Left ventricle myocardium inferior (tissue), 1 donor: ENCODE results near the gene SLC22A17. TPM values are rescaled to one million over a fixed set of nuclear protein-coding genes. Genes with fewer than 3 reads are reported as not detected.
"Not testable (repeated sequence)": the region's sequence is repeated elsewhere in the genome, so short reads cannot be mapped to it uniquely, and the experiment has no call there.

ENCODE experiments used
- DNase-seq: peaks from one replicate; pipeline ENCODE4 v3.0.0-alpha.2; 2020
- H3K27ac ChIP-seq: fragments of 200-600 bp; replicated peaks from 2 replicates; pipeline ENCODE4 v1.8.0; 2021
- H3K27me3 ChIP-seq: fragments of 200-600 bp; 2 replicates; pipeline ENCODE4 v1.8.0; 2021; ENCODE audit warnings: low read depth
- H3K36me3 ChIP-seq: fragments of 200-600 bp; 2 replicates; pipeline ENCODE4 v1.8.0; 2021
- H3K4me1 ChIP-seq: fragments of 200-600 bp; 2 replicates; pipeline ENCODE4 v1.8.0; 2021
- H3K4me3 ChIP-seq: fragments of 200-600 bp; 2 replicates; pipeline ENCODE4 v1.8.0; 2021; ENCODE audit warnings: mild to moderate bottlenecking, moderate library complexity
- H3K9me3 ChIP-seq: fragments of 200-600 bp; replicated peaks from 2 replicates; pipeline ENCODE4 v1.8.0; 2021
- CTCF ChIP-seq: fragments of 200-600 bp; IDR thresholded peaks from 2 replicates; pipeline ENCODE4 v1.8.0; 2021; ENCODE audit warnings: antibody characterized with exemption, mild to moderate bottlenecking, borderline replicate concordance
- intact Hi-C: fragments of 100-400 bp; cut with micrococcal nuclease; formaldehyde crosslinking; loops from one replicate; pipeline ENCODE4 v1.11.0; 2022
- total RNA-seq: library from RNA; stranded (reverse); fragmentation: NEBNext Ultra II Directional; extraction: Animal tissue kit (Norgen Biotek cat#: 25700); gene quantifications from one replicate; pipeline ENCODE4 v1.2.1, GENCODE V29; 2021
- donor health status: DM: no; HTN: yes; CAD: no; lungs with severe emphysema.

The SLC22A17 gene
- total RNA-seq, 1 donor from 2014 or later = 9.7 TPM

DNA sequence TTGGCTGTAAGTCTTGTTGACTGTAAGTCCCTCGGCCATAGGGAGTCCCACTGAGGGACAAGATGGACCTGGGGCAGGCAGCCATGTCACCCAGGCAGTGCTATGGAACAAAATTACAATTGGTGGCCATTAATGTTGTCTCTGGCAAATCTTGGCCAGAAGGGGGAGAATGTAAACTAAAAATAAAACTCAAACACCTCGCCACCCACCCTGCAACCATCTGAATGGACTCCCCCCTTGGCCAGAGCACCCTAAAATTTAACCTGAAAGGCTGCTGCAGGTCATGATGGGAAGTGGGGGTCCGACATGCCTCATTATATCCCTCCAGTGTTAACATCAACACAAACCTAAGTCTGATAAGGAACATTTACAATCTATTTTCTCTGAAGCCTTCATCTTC lies 8.2 kb downstream of the SLC22A17 start:
- intact Hi-C loops = no loop called here
- no peak for DNase-seq
- no peaks in the 10 kb centered on the region for H3K36me3 ChIP-seq
- H3K27ac ChIP-seq = no peak overlapping the region
- H3K9me3 ChIP-seq = peaks cover 4% of the 10 kb centered on the region
- H3K4me3 ChIP-seq = no peak overlapping the region
- no peaks in the 10 kb centered on the region for H3K27me3 ChIP-seq
- H3K4me1 ChIP-seq = peaks cover 13% of the 10 kb centered on the region
- TF ChIP-seq CTCF = no peak

DNA sequence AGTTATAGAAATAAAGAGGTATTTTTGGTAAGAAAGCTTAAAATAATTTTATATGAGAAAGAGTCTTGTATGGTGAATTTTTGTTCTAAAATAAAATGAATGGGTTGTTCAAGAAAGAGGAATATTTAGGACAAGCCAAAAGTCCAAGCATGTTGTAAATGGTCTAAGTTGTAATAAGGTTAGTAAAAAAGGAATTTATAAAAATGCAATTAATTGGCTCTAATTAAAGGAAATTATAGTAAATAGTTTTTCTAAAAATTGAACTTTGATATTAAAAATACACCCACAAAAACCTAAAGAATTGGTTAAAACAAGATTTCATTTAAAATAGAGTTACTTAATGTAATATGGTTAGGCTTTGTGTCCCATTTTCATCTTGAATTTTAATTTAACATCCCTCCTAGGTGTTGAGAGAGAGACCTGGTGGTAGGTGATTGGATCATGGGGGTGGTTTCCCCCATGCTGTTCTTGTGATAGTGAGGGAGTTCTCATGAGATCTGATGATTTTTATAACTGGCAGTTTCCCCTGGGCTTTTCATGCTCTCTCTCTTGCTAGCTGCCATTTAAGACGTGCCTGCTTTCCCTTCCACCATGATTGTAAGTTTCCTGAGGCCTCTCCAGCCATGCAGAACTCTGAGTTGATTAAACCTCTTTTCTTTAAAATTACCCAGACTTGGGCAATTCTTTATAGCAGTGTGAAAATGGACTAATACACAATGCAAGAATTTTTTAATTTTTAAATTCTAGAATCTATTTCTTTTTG lies 13.0 kb downstream of the SLC22A17 start:
- no peak overlapping the region for H3K27ac ChIP-seq
- H3K9me3 ChIP-seq = peaks cover 7% of the 10 kb centered on the region
- H3K4me1 ChIP-seq = no peaks in the 10 kb centered on the region
- intact Hi-C loops = no loop called here
- TF ChIP-seq CTCF = no peak
- no peaks in the 10 kb centered on the region for H3K36me3 ChIP-seq
- no peak overlapping the region for H3K4me3 ChIP-seq
- DNase-seq = no peak
- no peaks in the 10 kb centered on the region for H3K27me3 ChIP-seq

GRCh38 chr14:23335623-23336022 lies 17.1 kb downstream of the SLC22A17 start:
- DNase-seq = no peak
- no peaks in the 10 kb centered on the region for H3K27me3 ChIP-seq
- no peak overlapping the region for H3K4me3 ChIP-seq
- no peaks in the 10 kb centered on the region for H3K4me1 ChIP-seq
- H3K36me3 ChIP-seq = no peaks in the 10 kb centered on the region
- H3K27ac ChIP-seq = no peak overlapping the region
- TF ChIP-seq CTCF = no peak
- H3K9me3 ChIP-seq = peaks cover 7% of the 10 kb centered on the region
- intact Hi-C loops = no loop called here

GRCh38 chr14:23327947-23328744 lies 24.5 kb downstream of the SLC22A17 start:
- Histone ChIP-seq H3K27me3 (no peaks in the 10 kb centered on the region), H3K36me3 (peaks cover 24% of the 10 kb centered on the region), H3K4me3 (no peak overlapping the region), H3K4me1 (peaks cover 12% of the 10 kb centered on the region), H3K27ac (no peak overlapping the region), H3K9me3 (no peaks in the 10 kb centered on the region)
- peak; percentile 47 for DNase-seq
- intact Hi-C loops = loop anchor here (5.0 kb wide), 1 partner anchor 49 kb away; the partner anchor contains the start of gene CMTM5
- peak; percentile 92 for TF ChIP-seq CTCF

DNA sequence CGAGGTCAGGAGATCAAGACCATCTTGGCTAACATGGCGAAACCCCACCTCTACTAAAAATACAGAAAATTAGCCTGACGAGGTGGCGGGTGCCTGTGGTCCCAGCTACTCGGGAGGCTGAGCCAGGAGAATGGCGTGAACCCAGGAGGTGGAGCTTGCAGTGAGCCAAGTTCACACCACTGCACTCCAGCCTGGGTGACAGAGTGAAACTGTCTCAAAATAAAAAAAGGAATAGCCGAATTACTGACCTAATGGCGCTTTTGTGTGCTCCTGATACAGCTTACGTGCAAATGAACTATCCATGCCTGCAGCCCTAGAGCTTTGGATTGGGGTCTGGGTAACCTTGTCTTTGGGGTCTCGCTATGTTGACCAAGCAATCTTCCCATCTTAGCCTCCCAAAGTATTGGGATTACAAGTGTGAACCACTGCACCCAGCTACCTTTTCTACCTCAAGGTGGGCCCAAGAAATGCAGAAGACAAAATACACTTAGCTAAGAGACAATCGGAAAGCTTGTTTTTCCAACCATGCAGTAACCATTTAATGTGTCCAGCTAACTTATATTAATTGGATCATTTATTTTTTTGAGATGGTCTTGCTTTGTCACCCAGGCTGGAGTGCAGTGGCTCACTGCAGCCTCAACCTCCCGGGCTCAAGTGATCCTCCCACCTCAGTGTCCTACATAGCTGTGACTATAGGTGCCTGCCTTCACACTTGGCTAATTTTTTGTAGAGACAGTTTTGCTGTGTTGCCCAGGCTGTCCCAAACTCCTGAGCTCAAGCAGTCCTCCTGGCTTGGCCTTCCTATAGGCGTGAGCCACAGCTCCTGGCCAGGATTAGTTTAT lies 26.0 kb downstream of the SLC22A17 start:
- no peak for DNase-seq
- intact Hi-C loops = loop anchor here (5.0 kb wide), 1 partner anchor 51 kb away; the partner anchor contains the start of gene CMTM5
- TF ChIP-seq CTCF = no peak
- no peak overlapping the region for H3K27ac ChIP-seq
- no peaks in the 10 kb centered on the region for H3K27me3 ChIP-seq
- no peaks in the 10 kb centered on the region for H3K9me3 ChIP-seq
- H3K36me3 ChIP-seq = peaks cover 28% of the 10 kb centered on the region
- peaks cover 26% of the 10 kb centered on the region for H3K4me1 ChIP-seq
- no peak overlapping the region for H3K4me3 ChIP-seq

GRCh38 chr14:23325746-23326145 lies 26.9 kb downstream of the SLC22A17 start:
- peaks cover 28% of the 10 kb centered on the region for H3K36me3 ChIP-seq
- intact Hi-C loops = loop anchor here (5.0 kb wide), 1 partner anchor 52 kb away; the partner anchor contains the start of gene CMTM5
- peaks cover 29% of the 10 kb centered on the region for H3K4me1 ChIP-seq
- not testable (repeated sequence) for H3K27me3 ChIP-seq, H3K27ac ChIP-seq, DNase-seq, H3K4me3 ChIP-seq, H3K9me3 ChIP-seq
